ENCODE measurements around the gene KDM2B. TPM values are rescaled to one million over a fixed set of nuclear protein-coding genes. Genes with fewer than 3 reads are reported as not detected.
A peak's percentile ranks its signal among the peaks of the same experiment; 100 is the strongest.

The KDM2B gene
- total RNA-seq, 1 experiment from 2014 or later, result 24.7 TPM

DNA sequence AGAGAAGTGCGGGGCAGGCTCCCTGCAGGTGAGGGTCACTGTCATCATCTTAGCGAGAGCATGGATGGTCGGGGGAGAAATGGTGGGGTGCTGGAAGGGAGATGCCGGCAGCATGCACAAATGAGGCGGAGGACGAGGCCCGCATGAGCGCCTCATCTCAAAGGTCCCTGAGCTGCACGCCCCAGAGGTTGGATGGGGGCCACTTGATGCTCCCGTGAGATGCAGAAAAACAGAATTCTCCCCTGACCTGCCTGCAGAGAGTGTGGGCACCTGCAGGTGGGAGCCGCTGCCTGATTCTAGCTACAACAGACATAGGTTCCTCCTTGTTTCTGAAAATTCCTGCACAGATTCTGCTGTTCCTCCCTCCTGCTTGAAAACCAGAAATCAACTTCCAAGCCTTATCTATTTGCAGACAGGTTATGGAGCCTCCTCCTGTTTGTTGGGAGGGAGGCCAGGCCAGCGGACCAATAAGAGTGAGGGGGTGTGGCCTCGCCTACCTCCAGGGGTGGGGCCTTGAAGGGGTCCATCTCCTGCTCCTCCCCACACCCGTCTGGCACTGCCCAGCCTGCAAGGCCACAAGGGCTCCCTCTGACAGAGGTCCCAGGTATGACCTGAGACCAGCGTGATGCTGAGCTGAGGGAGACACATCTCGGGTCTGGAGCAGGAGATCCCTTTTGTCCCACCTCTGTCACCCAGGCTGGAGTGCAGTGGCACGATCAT lies 67.2 kb downstream of the KDM2B start:
- H3K27ac Mint-ChIP-seq (ENCODE audit: unreplicated experiment), result no peak overlapping the region
- DNase-seq, result peak; percentile 83
- no peaks in the 10 kb centered on the region for H3K27me3 Mint-ChIP-seq (ENCODE audit: unreplicated experiment)
- intact Hi-C loops (cut with micrococcal nuclease; ENCODE audit: unreplicated experiment), result no loop called here
- CTCF ChIA-PET, result interaction anchor here (0.6 kb wide), 3 partner anchors 73 to 155 kb away, joined by 3 read pairs; no protein-coding TSS in a partner anchor
- no peaks in the 10 kb centered on the region for H3K9me3 Mint-ChIP-seq (ENCODE audit: low read depth, unreplicated experiment)
- BruUV-seq (replicated peaks), result no TSS peak
- peaks cover 13% of the 10 kb centered on the region for H3K36me3 Mint-ChIP-seq (ENCODE audit: insufficient read depth, unreplicated experiment)
- TF ChIP-seq, protein P1, sequence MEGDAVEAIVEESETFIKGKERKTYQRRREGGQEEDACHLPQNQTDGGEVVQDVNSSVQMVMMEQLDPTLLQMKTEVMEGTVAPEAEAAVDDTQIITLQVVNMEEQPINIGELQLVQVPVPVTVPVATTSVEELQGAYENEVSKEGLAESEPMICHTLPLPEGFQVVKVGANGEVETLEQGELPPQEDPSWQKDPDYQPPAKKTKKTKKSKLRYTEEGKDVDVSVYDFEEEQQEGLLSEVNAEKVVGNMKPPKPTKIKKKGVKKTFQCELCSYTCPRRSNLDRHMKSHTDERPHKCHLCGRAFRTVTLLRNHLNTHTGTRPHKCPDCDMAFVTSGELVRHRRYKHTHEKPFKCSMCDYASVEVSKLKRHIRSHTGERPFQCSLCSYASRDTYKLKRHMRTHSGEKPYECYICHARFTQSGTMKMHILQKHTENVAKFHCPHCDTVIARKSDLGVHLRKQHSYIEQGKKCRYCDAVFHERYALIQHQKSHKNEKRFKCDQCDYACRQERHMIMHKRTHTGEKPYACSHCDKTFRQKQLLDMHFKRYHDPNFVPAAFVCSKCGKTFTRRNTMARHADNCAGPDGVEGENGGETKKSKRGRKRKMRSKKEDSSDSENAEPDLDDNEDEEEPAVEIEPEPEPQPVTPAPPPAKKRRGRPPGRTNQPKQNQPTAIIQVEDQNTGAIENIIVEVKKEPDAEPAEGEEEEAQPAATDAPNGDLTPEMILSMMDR (IDR thresholded peaks at IDR 0.05; ENCODE audit: unreplicated experiment), result no peak
- H3K4me1 Mint-ChIP-seq (ENCODE audit: low read depth, unreplicated experiment), result peaks cover 9% of the 10 kb centered on the region
- no peak overlapping the region for H3K4me3 Mint-ChIP-seq (ENCODE audit: low read depth, unreplicated experiment)

DNA sequence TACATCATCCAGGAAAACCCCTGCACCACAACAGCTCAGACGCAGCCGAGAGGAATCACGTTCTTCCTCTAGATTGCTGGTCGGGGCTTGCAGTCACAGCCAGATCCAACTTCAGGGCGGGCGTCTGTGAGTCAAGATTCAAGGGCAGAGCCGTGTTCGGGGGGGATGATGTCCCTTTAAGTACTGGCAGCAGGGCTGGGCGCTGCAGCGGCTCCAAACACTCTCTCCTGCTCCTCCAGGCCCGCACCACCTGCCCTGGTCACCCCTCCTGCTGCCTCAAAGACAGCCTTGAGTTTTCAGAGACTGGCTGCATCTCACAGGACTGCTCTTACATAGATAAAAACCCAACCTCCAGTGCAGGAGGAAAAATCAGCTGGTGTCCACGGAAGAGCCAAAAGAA lies 68.3 kb downstream of the KDM2B start:
- intact Hi-C loops (cut with micrococcal nuclease; ENCODE audit: unreplicated experiment), result no loop called here
- BruUV-seq (replicated peaks), result no TSS peak
- Mint-ChIP-seq H3K4me3 (ENCODE audit: low read depth, unreplicated experiment) (no peak overlapping the region), H3K9me3 (ENCODE audit: low read depth, unreplicated experiment) (no peaks in the 10 kb centered on the region), H3K4me1 (ENCODE audit: low read depth, unreplicated experiment) (peaks cover 9% of the 10 kb centered on the region), H3K27ac (ENCODE audit: unreplicated experiment) (no peak overlapping the region), H3K36me3 (ENCODE audit: insufficient read depth, unreplicated experiment) (peaks cover 13% of the 10 kb centered on the region), H3K27me3 (ENCODE audit: unreplicated experiment) (no peaks in the 10 kb centered on the region)
- DNase-seq, result no peak
- TF ChIP-seq, protein P1 (IDR thresholded peaks at IDR 0.05; ENCODE audit: unreplicated experiment), result no peak
- CTCF ChIA-PET, result interaction anchor here (0.5 kb wide), 2 partner anchors 456 to 1125 kb away, joined by 3 read pairs; no protein-coding TSS in a partner anchor

DNA sequence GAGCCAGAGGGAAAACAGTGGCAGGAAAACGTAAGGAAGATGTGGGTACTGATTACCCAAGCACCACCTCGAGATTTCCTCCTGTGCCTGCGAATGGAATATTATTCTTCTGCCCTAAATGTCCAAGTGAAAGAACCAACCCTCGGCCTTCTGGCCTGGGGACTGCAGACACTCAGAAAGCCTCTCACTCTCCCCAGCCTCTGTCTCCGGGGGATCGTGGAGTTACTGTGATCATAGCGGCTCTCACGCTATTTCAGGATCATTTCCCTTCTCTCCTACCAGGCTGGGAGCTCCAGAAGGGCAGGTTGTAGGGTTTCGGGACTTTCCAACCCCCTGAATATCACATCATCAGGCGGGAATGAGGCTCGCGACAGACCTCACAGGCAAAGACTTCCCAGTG lies 68.9 kb downstream of the KDM2B start:
- Mint-ChIP-seq H3K27ac (ENCODE audit: unreplicated experiment) (no peak overlapping the region), H3K4me1 (ENCODE audit: low read depth, unreplicated experiment) (peaks cover 9% of the 10 kb centered on the region), H3K9me3 (ENCODE audit: low read depth, unreplicated experiment) (no peaks in the 10 kb centered on the region), H3K27me3 (ENCODE audit: unreplicated experiment) (no peaks in the 10 kb centered on the region), H3K36me3 (ENCODE audit: insufficient read depth, unreplicated experiment) (peaks cover 13% of the 10 kb centered on the region), H3K4me3 (ENCODE audit: low read depth, unreplicated experiment) (no peak overlapping the region)
- CTCF ChIA-PET, result no interaction called here
- TF ChIP-seq, protein P1 (IDR thresholded peaks at IDR 0.05; ENCODE audit: unreplicated experiment), result no peak
- BruUV-seq (replicated peaks), result no TSS peak
- no peak for DNase-seq
- intact Hi-C loops (cut with micrococcal nuclease; ENCODE audit: unreplicated experiment), result no loop called here

DNA sequence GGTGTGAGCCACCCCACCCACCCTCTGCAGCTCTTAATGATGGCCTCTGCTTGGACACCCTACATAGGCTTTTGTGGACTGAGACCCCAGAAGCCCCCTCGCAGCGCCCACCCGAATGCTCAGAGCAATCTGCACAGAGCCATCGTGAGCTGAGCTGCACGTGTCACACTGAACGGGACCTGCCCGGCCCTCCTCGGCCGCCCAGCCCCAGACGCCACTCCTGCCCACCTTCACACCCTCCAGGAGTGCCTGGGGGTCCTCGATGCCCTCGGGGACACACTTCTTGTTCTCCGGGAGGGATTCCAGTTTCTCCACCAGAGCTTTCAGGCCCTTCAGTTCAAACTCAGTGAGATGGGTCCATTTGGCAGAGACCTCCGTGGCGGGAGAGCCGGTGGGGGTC lies 71.5 kb downstream of the KDM2B start:
- Mint-ChIP-seq H3K36me3 (ENCODE audit: insufficient read depth, unreplicated experiment) (peaks cover 10% of the 10 kb centered on the region), H3K4me1 (ENCODE audit: low read depth, unreplicated experiment) (peaks cover 7% of the 10 kb centered on the region), H3K27ac (ENCODE audit: unreplicated experiment) (no peak overlapping the region), H3K9me3 (ENCODE audit: low read depth, unreplicated experiment) (no peaks in the 10 kb centered on the region), H3K4me3 (ENCODE audit: low read depth, unreplicated experiment) (no peak overlapping the region), H3K27me3 (ENCODE audit: unreplicated experiment) (no peaks in the 10 kb centered on the region)
- CTCF ChIA-PET, result no interaction called here
- no peak for DNase-seq
- intact Hi-C loops (cut with micrococcal nuclease; ENCODE audit: unreplicated experiment), result no loop called here
- BruUV-seq (replicated peaks), result no TSS peak
- TF ChIP-seq, protein P1 (IDR thresholded peaks at IDR 0.05; ENCODE audit: unreplicated experiment), result no peak
